Activated naive CD8-positive, alpha-beta T cell (primary cell): ENCODE data around the gene PITPNC1.
"Not testable (repeated sequence)": the region's sequence is repeated elsewhere in the genome, so short reads cannot be mapped to it uniquely, and the experiment has no call there.

ENCODE experiments used
- H3K27ac Mint-ChIP-seq: one replicate; pipeline ENCODE4 v1.8.0; 2021; ENCODE audit warnings: mixed read lengths
- H3K27me3 Mint-ChIP-seq: one replicate; pipeline ENCODE4 v1.8.0; 2021; ENCODE audit warnings: mixed read lengths
- H3K36me3 Mint-ChIP-seq: one replicate; pipeline ENCODE4 v1.8.0; 2021; ENCODE audit warnings: mixed read lengths
- H3K4me1 Mint-ChIP-seq: one replicate; pipeline ENCODE4 v1.8.0; 2021; ENCODE audit warnings: low read depth, mixed read lengths
- H3K4me3 Mint-ChIP-seq: one replicate; pipeline ENCODE4 v1.8.0; 2021; ENCODE audit warnings: mild to moderate bottlenecking, mixed read lengths
- H3K9me3 Mint-ChIP-seq: one replicate; pipeline ENCODE4 v1.8.0; 2021; ENCODE audit warnings: low read depth, mixed read lengths

The PITPNC1 gene

GRCh38 chr17:67427424-67427823 is 50.3 kb downstream of the PITPNC1 start:
- H3K27me3 Mint-ChIP-seq, result no peaks in the 10 kb centered on the region
- peaks cover 72% of the 10 kb centered on the region for H3K4me1 Mint-ChIP-seq
- H3K36me3 Mint-ChIP-seq, result peaks cover 6% of the 10 kb centered on the region
- no peak overlapping the region for H3K4me3 Mint-ChIP-seq
- peak overlapping the region; percentile 56 for H3K27ac Mint-ChIP-seq
- H3K9me3 Mint-ChIP-seq, result peaks cover 4% of the 10 kb centered on the region

- H3K27me3 Mint-ChIP-seq, H3K9me3 Mint-ChIP-seq, H3K4me3 Mint-ChIP-seq, H3K36me3 Mint-ChIP-seq: not testable (repeated sequence)
- Mint-ChIP-seq H3K27ac (peak overlapping the region; percentile 95), H3K4me1 (peaks cover 70% of the 10 kb centered on the region)
Measured at GRCh38 chr17:67430515-67430914, 53.4 kb downstream of the PITPNC1 start.

GRCh38 chr17:67431249-67432015 is 54.4 kb downstream of the PITPNC1 start:
- Mint-ChIP-seq H3K4me1 (peaks cover 71% of the 10 kb centered on the region), H3K36me3 (no peaks in the 10 kb centered on the region), H3K4me3 (peak overlapping the region; percentile 59)

GRCh38 chr17:67433248-67433924 is 56.3 kb downstream of the PITPNC1 start:
- peak overlapping the region; percentile 18 for H3K4me3 Mint-ChIP-seq

More at GRCh38 chr17:67431249-67432015, 54.4 kb downstream of the PITPNC1 start:
- Mint-ChIP-seq H3K9me3 (no peaks in the 10 kb centered on the region), H3K27ac (peak overlapping the region; percentile 95), H3K27me3 (no peaks in the 10 kb centered on the region)

GRCh38 chr17:67434061-67434525 is 57.0 kb downstream of the PITPNC1 start:
- Mint-ChIP-seq H3K4me1 (peaks cover 86% of the 10 kb centered on the region), H3K9me3 (no peaks in the 10 kb centered on the region), H3K4me3 (peak overlapping the region; percentile 68), H3K27ac (peak overlapping the region; percentile 89), H3K27me3 (no peaks in the 10 kb centered on the region), H3K36me3 (no peaks in the 10 kb centered on the region)

More at GRCh38 chr17:67433248-67433924, 56.3 kb downstream of the PITPNC1 start:
- Mint-ChIP-seq H3K9me3 (no peaks in the 10 kb centered on the region), H3K36me3 (no peaks in the 10 kb centered on the region), H3K4me1 (peaks cover 81% of the 10 kb centered on the region), H3K27ac (peak overlapping the region; percentile 82), H3K27me3 (no peaks in the 10 kb centered on the region)

- Mint-ChIP-seq H3K27ac (peak overlapping the region; percentile 98), H3K4me1 (peaks cover 89% of the 10 kb centered on the region), H3K9me3 (no peaks in the 10 kb centered on the region), H3K4me3 (peak overlapping the region; percentile 70), H3K36me3 (no peaks in the 10 kb centered on the region), H3K27me3 (no peaks in the 10 kb centered on the region)
Measured at GRCh38 chr17:67435122-67435521, 58.0 kb downstream of the PITPNC1 start.

- Mint-ChIP-seq H3K27ac (peak overlapping the region; percentile 98), H3K27me3 (no peaks in the 10 kb centered on the region), H3K4me1 (peaks cover 90% of the 10 kb centered on the region), H3K36me3 (no peaks in the 10 kb centered on the region), H3K4me3 (peak overlapping the region; percentile 70), H3K9me3 (no peaks in the 10 kb centered on the region)
Measured at GRCh38 chr17:67435786-67436185, 58.7 kb downstream of the PITPNC1 start.

- Mint-ChIP-seq H3K27ac (peak overlapping the region; percentile 98), H3K4me3 (peak overlapping the region; percentile 54)
Measured at GRCh38 chr17:67436233-67436632, 59.2 kb downstream of the PITPNC1 start.

GRCh38 chr17:67438667-67439066 is 61.6 kb downstream of the PITPNC1 start:
- Mint-ChIP-seq H3K27me3 (no peaks in the 10 kb centered on the region), H3K27ac (peak overlapping the region; percentile 98), H3K4me3 (no peak overlapping the region), H3K36me3 (no peaks in the 10 kb centered on the region), H3K4me1 (peaks cover 90% of the 10 kb centered on the region), H3K9me3 (no peaks in the 10 kb centered on the region)

More at GRCh38 chr17:67436233-67436632, 59.2 kb downstream of the PITPNC1 start:
- H3K36me3 Mint-ChIP-seq, result no peaks in the 10 kb centered on the region
- no peaks in the 10 kb centered on the region for H3K9me3 Mint-ChIP-seq
- no peaks in the 10 kb centered on the region for H3K27me3 Mint-ChIP-seq
- peaks cover 91% of the 10 kb centered on the region for H3K4me1 Mint-ChIP-seq

- peaks cover 90% of the 10 kb centered on the region for H3K4me1 Mint-ChIP-seq
- peak overlapping the region; percentile 93 for H3K27ac Mint-ChIP-seq
- H3K9me3 Mint-ChIP-seq, result no peaks in the 10 kb centered on the region
- H3K27me3 Mint-ChIP-seq, result no peaks in the 10 kb centered on the region
- peaks cover 3% of the 10 kb centered on the region for H3K36me3 Mint-ChIP-seq
- no peak overlapping the region for H3K4me3 Mint-ChIP-seq
Measured at GRCh38 chr17:67439269-67439668, 62.2 kb downstream of the PITPNC1 start.

- no peaks in the 10 kb centered on the region for H3K9me3 Mint-ChIP-seq
- H3K27ac Mint-ChIP-seq, result peak overlapping the region; percentile 98
- H3K4me3 Mint-ChIP-seq, result peak overlapping the region; percentile 82
- no peaks in the 10 kb centered on the region for H3K27me3 Mint-ChIP-seq
- peaks cover 6% of the 10 kb centered on the region for H3K36me3 Mint-ChIP-seq
- H3K4me1 Mint-ChIP-seq, result peaks cover 89% of the 10 kb centered on the region
Measured at GRCh38 chr17:67440277-67441051, 63.4 kb downstream of the PITPNC1 start.

- peaks cover 88% of the 10 kb centered on the region for H3K4me1 Mint-ChIP-seq
- H3K27ac Mint-ChIP-seq, result peak overlapping the region; percentile 98
- peaks cover 6% of the 10 kb centered on the region for H3K36me3 Mint-ChIP-seq
- H3K9me3 Mint-ChIP-seq, result no peaks in the 10 kb centered on the region
- peak overlapping the region; percentile 82 for H3K4me3 Mint-ChIP-seq
- H3K27me3 Mint-ChIP-seq, result no peaks in the 10 kb centered on the region
Measured at GRCh38 chr17:67441052-67441895, 64.2 kb downstream of the PITPNC1 start.

GRCh38 chr17:67441896-67442219 is 64.8 kb downstream of the PITPNC1 start:
- H3K27me3 Mint-ChIP-seq, result no peaks in the 10 kb centered on the region
- peak overlapping the region; percentile 82 for H3K4me3 Mint-ChIP-seq
- H3K36me3 Mint-ChIP-seq, result peaks cover 6% of the 10 kb centered on the region
- peak overlapping the region; percentile 98 for H3K27ac Mint-ChIP-seq
- H3K4me1 Mint-ChIP-seq, result peaks cover 87% of the 10 kb centered on the region
- H3K9me3 Mint-ChIP-seq, result no peaks in the 10 kb centered on the region
